Immature natural killer cell (primary cell): ENCODE data around the gene HTR3E. TPM values are rescaled to one million over a fixed set of nuclear protein-coding genes. Genes with fewer than 3 reads are reported as not detected.
"Not testable (repeated sequence)": the region's sequence is repeated elsewhere in the genome, so short reads cannot be mapped to it uniquely, and the experiment has no call there.

Experiments used
- DNase-seq, 3 donors: peaks; one replicate each; pipeline ENCODE4 v3.0.0; 2022; ENCODE audit warnings: mixed read lengths in 1 of 3
- H3K27ac Mint-ChIP-seq, 6 donors: one replicate each; pipeline ENCODE4 v1.8.0; 2020; ENCODE audit warnings: mixed read lengths in 6 of 6, mild to moderate bottlenecking in 5 of 6, inconsistent platforms in 4 of 6, moderate library complexity in 3 of 6
- H3K27me3 Mint-ChIP-seq, 3 donors: one replicate each; pipeline ENCODE4 v1.8.0; 2020 to 2021; ENCODE audit warnings: low read depth in 3 of 3, mild to moderate bottlenecking in 3 of 3, mixed read lengths in 3 of 3, moderate library complexity in 3 of 3, inconsistent platforms in 1 of 3
- H3K36me3 Mint-ChIP-seq, 3 donors: one replicate each; pipeline ENCODE4 v1.8.0; 2020; ENCODE audit warnings: mixed read lengths in 3 of 3, inconsistent platforms in 2 of 3, mild to moderate bottlenecking in 2 of 3
- H3K4me1 Mint-ChIP-seq, 2 donors: one replicate each; pipeline ENCODE4 v1.8.0; 2020; ENCODE audit warnings: inconsistent platforms in 2 of 2, mild to moderate bottlenecking in 2 of 2, mixed read lengths in 2 of 2, moderate library complexity in 1 of 2
- H3K4me3 Mint-ChIP-seq, 5 donors: one replicate each; pipeline ENCODE4 v1.8.0; 2020; ENCODE audit warnings: mild to moderate bottlenecking in 5 of 5, mixed read lengths in 5 of 5, inconsistent platforms in 3 of 5, moderate library complexity in 3 of 5
- H3K9me3 Mint-ChIP-seq, 6 donors: one replicate each; pipeline ENCODE4 v1.8.0; 2020; ENCODE audit warnings: mild to moderate bottlenecking in 6 of 6, mixed read lengths in 6 of 6, inconsistent platforms in 4 of 6, moderate library complexity in 3 of 6
- polyA plus RNA-seq, 3 donors: library from polyadenylated mRNA; unstranded; fragments of 300-500 nt; fragmentation: Illumina TruSeq; gene quantifications; one replicate each; pipeline ENCODE4 v1.2.3, GENCODE V29; 2021

Gene HTR3E
- polyA plus RNA-seq, 3 donors from 2014 or later, result not detected

GRCh38 chr3:184133840-184134745 lies 37.2 kb downstream of the HTR3E start:
- Mint-ChIP-seq H3K36me3 (no peaks in the 10 kb centered on the region), H3K27me3 (peaks cover 1 to 7% (median 4%) of the 10 kb centered on the region in 3 donors), H3K4me1 (peaks cover 41 to 50% of the 10 kb centered on the region in 2 donors), H3K4me3 (peak overlapping the region; percentile 93 to 100 (median 97)), H3K9me3 (no peaks in the 10 kb centered on the region), H3K27ac (peak overlapping the region; percentile 87 to 98 (median 94))
- peak; percentile 12 to 21 (median 19) for DNase-seq

- DNase-seq, result no peak
- Mint-ChIP-seq H3K27me3 (peaks cover 1 to 7% (median 2%) of the 10 kb centered on the region in 3 donors), H3K36me3 (no peaks in the 10 kb centered on the region), H3K27ac (peak overlapping the region; percentile 87 to 98 (median 94)), H3K4me3 (peak overlapping the region; percentile 93 to 100 (median 97)), H3K4me1 (peaks cover 41 to 50% of the 10 kb centered on the region in 2 donors), H3K9me3 (no peaks in the 10 kb centered on the region)
Measured at GRCh38 chr3:184134746-184135148, 37.9 kb downstream of the HTR3E start.

DNA sequence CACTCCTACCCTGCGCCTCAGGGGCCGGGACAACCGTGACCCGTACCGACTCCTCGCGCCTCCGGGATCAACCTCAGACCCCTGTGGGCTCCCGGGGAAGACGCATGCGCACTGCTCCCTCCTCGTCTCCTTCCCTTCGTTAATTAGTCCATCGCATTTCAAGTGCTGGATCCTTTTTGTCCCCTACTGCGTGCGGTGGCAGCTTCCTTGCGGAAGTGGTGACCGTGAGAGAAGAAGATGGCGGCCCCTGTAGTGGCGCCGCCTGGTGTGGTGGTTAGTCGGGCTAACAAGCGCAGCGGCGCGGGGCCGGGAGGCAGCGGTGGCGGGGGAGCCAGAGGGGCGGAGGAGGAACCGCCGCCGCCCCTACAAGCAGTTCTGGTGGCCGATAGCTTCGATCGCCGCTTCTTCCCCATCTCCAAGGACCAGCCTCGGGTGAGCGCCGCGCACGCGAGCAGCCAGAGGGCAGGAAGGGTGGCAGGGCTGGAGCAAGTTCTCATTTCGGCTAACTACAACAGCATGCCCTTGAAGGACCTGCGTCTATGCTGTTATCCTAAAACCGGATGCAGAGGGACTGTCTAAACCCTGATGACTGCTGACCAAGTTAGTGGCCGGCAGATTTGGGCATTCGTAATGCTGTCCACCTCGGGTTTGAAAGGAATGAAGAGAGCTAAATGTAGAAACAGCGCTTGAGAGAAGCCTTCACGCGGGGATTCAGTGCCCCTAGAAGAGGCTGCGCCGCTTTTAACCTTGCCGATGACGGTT lies 38.5 kb downstream of the HTR3E start, which contains the start of gene EIF2B5:
Gene EIF2B5 (plus strand): TSS at position 210 of the 762 bp plus-strand sequence. CDS start 28 bp downstream, at position 238.
- Mint-ChIP-seq H3K36me3 (peaks cover 0 to 5% (median 5%) of the 10 kb centered on the region in 3 donors), H3K4me3 (peak within 1 kb of the TSS; percentile 93 to 100 (median 97)), H3K27me3 (peaks cover 1 to 5% (median 2%) of the 10 kb centered on the region in 3 donors), H3K9me3 (no peaks in the 10 kb centered on the region), H3K27ac (peak within 1 kb of the TSS; percentile 87 to 98 (median 94)), H3K4me1 (peaks cover 41 to 50% of the 10 kb centered on the region in 2 donors)
- DNase-seq, result peak; percentile 85 to 88 (median 86)

- Mint-ChIP-seq H3K36me3 (peaks cover 0 to 6% (median 6%) of the 10 kb centered on the region in 3 donors), H3K9me3 (no peaks in the 10 kb centered on the region), H3K27ac (peak overlapping the region; percentile 87 to 98 (median 94)), H3K4me1 (peaks cover 41 to 50% of the 10 kb centered on the region in 2 donors), H3K4me3 (peak overlapping the region; percentile 93 to 100 (median 97)), H3K27me3 (peaks cover 1 to 4% (median 2%) of the 10 kb centered on the region in 3 donors)
- DNase-seq, result no peak
Measured at GRCh38 chr3:184135911-184136260, 39.0 kb downstream of the HTR3E start.

GRCh38 chr3:184140436-184140835 lies 43.6 kb downstream of the HTR3E start:
- peaks cover 12 to 20% (median 16%) of the 10 kb centered on the region in 3 donors for H3K36me3 Mint-ChIP-seq
- H3K9me3 Mint-ChIP-seq, result no peaks in the 10 kb centered on the region

GRCh38 chr3:184142199-184142598 lies 45.3 kb downstream of the HTR3E start:
- Mint-ChIP-seq H3K27ac (peak overlapping the region in 1 of 6 donors; percentile 35), H3K36me3 (peaks cover 12 to 25% (median 16%) of the 10 kb centered on the region in 3 donors), H3K4me1 (peaks cover 7 to 10% of the 10 kb centered on the region in 2 donors), H3K9me3 (no peaks in the 10 kb centered on the region), H3K4me3 (no peak overlapping the region), H3K27me3 (peaks cover 0 to 2% (median 0%) of the 10 kb centered on the region in 3 donors)
- DNase-seq, result no peak

More at GRCh38 chr3:184140436-184140835, 43.6 kb downstream of the HTR3E start:
- H3K27me3 Mint-ChIP-seq, result peaks cover 0 to 2% (median 0%) of the 10 kb centered on the region in 3 donors
- DNase-seq, result no peak
- no peak overlapping the region for H3K4me3 Mint-ChIP-seq
- H3K4me1 Mint-ChIP-seq, result peaks cover 23 to 28% of the 10 kb centered on the region in 2 donors
- no peak overlapping the region for H3K27ac Mint-ChIP-seq

DNA sequence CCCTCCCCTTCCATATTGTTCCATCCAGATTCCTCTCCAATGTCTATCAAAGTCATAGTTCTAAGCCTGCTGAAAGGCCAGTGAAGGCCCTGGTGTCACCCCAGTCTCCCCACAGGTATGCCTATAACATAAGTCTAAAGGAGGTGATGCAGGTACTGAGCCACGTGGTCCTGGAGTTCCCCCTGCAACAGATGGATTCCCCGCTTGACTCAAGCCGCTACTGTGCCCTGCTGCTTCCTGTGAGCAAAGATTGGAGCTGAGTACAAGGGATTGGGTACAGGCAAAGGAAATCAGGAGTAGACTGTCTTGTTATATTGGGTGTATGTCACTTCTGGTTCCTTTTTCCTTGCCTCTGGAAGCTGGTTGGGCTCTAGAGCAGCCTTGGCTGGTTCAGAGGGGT lies 46.5 kb downstream of the HTR3E start:
- Mint-ChIP-seq H3K4me1 (no peaks in the 10 kb centered on the region), H3K4me3 (no peak overlapping the region), H3K27ac (no peak overlapping the region), H3K9me3 (no peaks in the 10 kb centered on the region), H3K27me3 (peaks cover 0 to 2% (median 0%) of the 10 kb centered on the region in 3 donors), H3K36me3 (peaks cover 12 to 25% (median 16%) of the 10 kb centered on the region in 3 donors)
- no peak for DNase-seq

- H3K4me3 Mint-ChIP-seq, result no peak overlapping the region
- no peak overlapping the region for H3K27ac Mint-ChIP-seq
- H3K27me3 Mint-ChIP-seq, result peaks cover 0 to 2% (median 0%) of the 10 kb centered on the region in 3 donors
- DNase-seq, result no peak
- H3K4me1 Mint-ChIP-seq, result no peaks in the 10 kb centered on the region
- H3K9me3 Mint-ChIP-seq, result no peaks in the 10 kb centered on the region
- H3K36me3 Mint-ChIP-seq, result peaks cover 12 to 25% (median 16%) of the 10 kb centered on the region in 3 donors
Measured at GRCh38 chr3:184144505-184144904, 47.6 kb downstream of the HTR3E start.

- H3K36me3 Mint-ChIP-seq, result peaks cover 12 to 22% (median 13%) of the 10 kb centered on the region in 3 donors
- H3K4me3 Mint-ChIP-seq, result no peak overlapping the region
- peaks cover 0 to 2% (median 0%) of the 10 kb centered on the region in 3 donors for H3K27me3 Mint-ChIP-seq
- H3K27ac Mint-ChIP-seq, result no peak overlapping the region
- no peaks in the 10 kb centered on the region for H3K9me3 Mint-ChIP-seq
- DNase-seq, result peak in 1 of 3 donors; percentile 17
- no peaks in the 10 kb centered on the region for H3K4me1 Mint-ChIP-seq
Measured at GRCh38 chr3:184145111-184145524, 48.3 kb downstream of the HTR3E start.

DNA sequence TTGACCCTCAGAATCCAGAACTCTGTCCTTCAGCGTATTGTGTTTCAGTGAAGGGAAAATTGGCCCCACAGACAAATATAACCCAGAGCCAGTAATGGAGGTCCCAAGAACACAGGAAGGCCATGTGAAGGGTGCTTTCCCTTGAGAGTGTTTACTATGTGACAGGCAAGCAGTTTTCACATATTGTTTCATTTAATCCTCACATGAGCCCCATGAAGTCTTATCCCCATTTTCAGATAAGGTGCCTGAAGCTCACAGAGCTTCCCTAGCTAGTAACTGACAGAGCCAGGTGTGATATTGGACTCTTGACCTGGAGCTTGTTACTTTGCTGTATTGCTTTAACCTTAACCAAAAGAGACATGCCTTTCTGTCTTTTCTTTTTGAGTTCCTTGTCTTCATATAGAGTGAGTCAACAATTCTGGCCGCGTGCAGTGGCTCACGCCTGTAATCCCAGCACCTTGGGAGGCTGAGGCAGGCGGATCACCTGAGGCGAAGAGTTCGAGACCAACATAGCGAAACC lies 48.9 kb downstream of the HTR3E start:
- no peak overlapping the region for H3K27ac Mint-ChIP-seq
- H3K4me3 Mint-ChIP-seq, result no peak overlapping the region

GRCh38 chr3:184148076-184148475 lies 51.2 kb downstream of the HTR3E start:
- no peak overlapping the region for H3K4me3 Mint-ChIP-seq
- H3K27ac Mint-ChIP-seq, result no peak overlapping the region

More for the DNA sequence above, 48.9 kb downstream of the HTR3E start:
- H3K4me1 Mint-ChIP-seq, result no peaks in the 10 kb centered on the region
- peaks cover 10 to 19% (median 12%) of the 10 kb centered on the region in 3 donors for H3K36me3 Mint-ChIP-seq
- no peaks in the 10 kb centered on the region for H3K9me3 Mint-ChIP-seq
- H3K27me3 Mint-ChIP-seq, result peaks cover 0 to 2% (median 0%) of the 10 kb centered on the region in 3 donors
- DNase-seq, result no peak

DNA sequence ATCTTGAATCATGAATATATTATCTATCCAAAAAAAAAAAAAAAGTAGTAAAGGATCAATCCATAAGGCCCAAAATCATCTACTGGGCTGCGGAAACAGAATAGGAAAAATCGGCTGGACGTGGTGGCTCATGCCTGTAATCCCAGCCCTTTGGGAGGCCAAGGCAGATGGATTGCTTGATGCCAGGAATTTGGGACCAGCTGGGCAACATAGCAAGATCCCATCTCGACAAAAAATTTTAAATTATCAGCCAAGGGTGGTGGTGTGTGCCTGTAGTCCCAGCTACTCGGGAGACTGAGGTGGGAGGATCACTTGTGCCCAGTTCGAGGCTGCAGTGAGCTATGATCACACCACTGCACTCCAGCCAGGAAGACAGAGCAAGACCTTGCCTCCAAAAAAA lies 52.3 kb downstream of the HTR3E start:
- H3K9me3 Mint-ChIP-seq, result no peaks in the 10 kb centered on the region
- no peak overlapping the region for H3K27ac Mint-ChIP-seq
- no peaks in the 10 kb centered on the region for H3K4me1 Mint-ChIP-seq
- H3K27me3 Mint-ChIP-seq, result peaks cover 4 to 5% (median 5%) of the 10 kb centered on the region in 3 donors
- H3K36me3 Mint-ChIP-seq, result peaks cover 0 to 10% (median 0%) of the 10 kb centered on the region in 3 donors
- H3K4me3 Mint-ChIP-seq, result no peak overlapping the region
- DNase-seq, result no peak

More at GRCh38 chr3:184148076-184148475, 51.2 kb downstream of the HTR3E start:
- peaks cover 0 to 10% (median 0%) of the 10 kb centered on the region in 3 donors for H3K36me3 Mint-ChIP-seq
- no peak for DNase-seq
- H3K4me1 Mint-ChIP-seq, result no peaks in the 10 kb centered on the region
- H3K27me3 Mint-ChIP-seq, result peaks cover 2 to 5% (median 5%) of the 10 kb centered on the region in 3 donors
- no peaks in the 10 kb centered on the region for H3K9me3 Mint-ChIP-seq

- DNase-seq, H3K36me3 Mint-ChIP-seq, H3K9me3 Mint-ChIP-seq, H3K4me3 Mint-ChIP-seq, H3K4me1 Mint-ChIP-seq, H3K27me3 Mint-ChIP-seq: not testable (repeated sequence)
- H3K27ac Mint-ChIP-seq, result peak overlapping the region in 1 of 6 donors; percentile 40
Measured at GRCh38 chr3:184149770-184150169, 52.9 kb downstream of the HTR3E start.
